NCI-H1105 (cell line): ENCODE results near the gene SLC6A6.

Experiments
- DNase-seq: peaks from one replicate; lab custom pipeline; 2025; lab: John Stamatoyannopoulos, UW

Gene SLC6A6

GRCh38 chr3:14402304-14402811 lies at the start of gene SLC6A6:
TSS of gene SLC6A6 (plus strand) at chr3:14402606. CDS start at chr3:14443635, 41,029 bp downstream.
- peak; percentile 81 for DNase-seq

GRCh38 chr3:14353502-14353901 lies 48.9 kb upstream of the SLC6A6 start:
- no peak for DNase-seq

GRCh38 chr3:14357463-14357862 lies 44.9 kb upstream of the SLC6A6 start:
- DNase-seq = no peak

- DNase-seq = peak; percentile 17
These were observed 43.8 kb upstream of the SLC6A6 start for GRCh38 chr3:14358426-14359211.

GRCh38 chr3:14359348-14359747 lies 43.1 kb upstream of the SLC6A6 start:
- no peak for DNase-seq

- no peak for DNase-seq
These were observed 42.1 kb upstream of the SLC6A6 start for GRCh38 chr3:14360123-14360881.

GRCh38 chr3:14361068-14361677 lies 41.2 kb upstream of the SLC6A6 start:
- no peak for DNase-seq

- DNase-seq = no peak
These were observed 39.5 kb upstream of the SLC6A6 start for GRCh38 chr3:14362890-14363289.

GRCh38 chr3:14363379-14363778 lies 39.0 kb upstream of the SLC6A6 start:
- DNase-seq = no peak

GRCh38 chr3:14363991-14364390 lies 38.4 kb upstream of the SLC6A6 start:
- no peak for DNase-seq

- DNase-seq = no peak
These were observed 37.7 kb upstream of the SLC6A6 start for GRCh38 chr3:14364580-14365292.

- no peak for DNase-seq
These were observed 36.2 kb upstream of the SLC6A6 start for GRCh38 chr3:14366248-14366647.

GRCh38 chr3:14366915-14367823 lies 35.2 kb upstream of the SLC6A6 start:
- DNase-seq = no peak

GRCh38 chr3:14368146-14368545 lies 34.3 kb upstream of the SLC6A6 start:
- no peak for DNase-seq

GRCh38 chr3:14368885-14369284 lies 33.5 kb upstream of the SLC6A6 start:
- DNase-seq = no peak

- no peak for DNase-seq
These were observed 32.4 kb upstream of the SLC6A6 start for GRCh38 chr3:14369675-14370669.

- no peak for DNase-seq
These were observed 31.5 kb upstream of the SLC6A6 start for GRCh38 chr3:14370720-14371572.

GRCh38 chr3:14371573-14372474 lies 30.6 kb upstream of the SLC6A6 start:
- peak; percentile 72 for DNase-seq
